ENCODE data around the gene TCEAL9. TPM values are rescaled to one million over a fixed set of nuclear protein-coding genes. Genes with fewer than 3 reads are reported as not detected.

TCEAL9 gene
- total RNA-seq, 4 donors from 2014 or later = 26.1 to 95.6 (median 52.6) TPM

DNA sequence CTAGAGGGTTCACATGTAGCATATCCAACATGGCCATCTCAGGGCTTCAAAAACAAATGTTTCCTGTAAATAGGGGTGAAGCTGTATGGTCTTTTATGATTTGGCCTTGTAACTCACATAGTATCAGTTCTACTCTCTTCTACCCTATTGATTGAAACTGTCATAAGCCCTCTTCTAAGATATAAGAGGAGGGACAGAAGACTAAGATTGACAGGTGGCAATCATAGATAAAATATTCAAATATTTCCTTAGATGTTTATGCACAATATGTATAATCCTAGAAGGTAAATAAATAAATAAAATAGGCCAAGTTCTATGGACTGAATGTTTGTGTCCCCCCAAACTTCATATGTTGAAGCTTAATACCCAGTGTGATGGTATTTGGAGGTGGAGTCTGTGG, 13.2 kb downstream of the TCEAL9 start:
- TF ChIP-seq, protein P1, sequence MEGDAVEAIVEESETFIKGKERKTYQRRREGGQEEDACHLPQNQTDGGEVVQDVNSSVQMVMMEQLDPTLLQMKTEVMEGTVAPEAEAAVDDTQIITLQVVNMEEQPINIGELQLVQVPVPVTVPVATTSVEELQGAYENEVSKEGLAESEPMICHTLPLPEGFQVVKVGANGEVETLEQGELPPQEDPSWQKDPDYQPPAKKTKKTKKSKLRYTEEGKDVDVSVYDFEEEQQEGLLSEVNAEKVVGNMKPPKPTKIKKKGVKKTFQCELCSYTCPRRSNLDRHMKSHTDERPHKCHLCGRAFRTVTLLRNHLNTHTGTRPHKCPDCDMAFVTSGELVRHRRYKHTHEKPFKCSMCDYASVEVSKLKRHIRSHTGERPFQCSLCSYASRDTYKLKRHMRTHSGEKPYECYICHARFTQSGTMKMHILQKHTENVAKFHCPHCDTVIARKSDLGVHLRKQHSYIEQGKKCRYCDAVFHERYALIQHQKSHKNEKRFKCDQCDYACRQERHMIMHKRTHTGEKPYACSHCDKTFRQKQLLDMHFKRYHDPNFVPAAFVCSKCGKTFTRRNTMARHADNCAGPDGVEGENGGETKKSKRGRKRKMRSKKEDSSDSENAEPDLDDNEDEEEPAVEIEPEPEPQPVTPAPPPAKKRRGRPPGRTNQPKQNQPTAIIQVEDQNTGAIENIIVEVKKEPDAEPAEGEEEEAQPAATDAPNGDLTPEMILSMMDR (IDR thresholded peaks at IDR 0.05) = no peak
- TF ChIP-seq POLR2A (IDR thresholded peaks at IDR 0.05) = no peak
- no peaks in the 10 kb centered on the region for H3K4me1 ChIP-seq
- peaks cover 0 to under 1% of the 10 kb centered on the region in 2 donors for H3K27me3 ChIP-seq
- no peaks in the 10 kb centered on the region for H3K9me3 ChIP-seq
- H3K4me3 ChIP-seq = no peak overlapping the region
- no peak for DNase-seq
- no peaks in the 10 kb centered on the region for H3K36me3 ChIP-seq
- no peak overlapping the region for H3K27ac ChIP-seq
- intact Hi-C loops (cut with DNase I; ENCODE audit: low total_unique reads) = no loop called here

DNA sequence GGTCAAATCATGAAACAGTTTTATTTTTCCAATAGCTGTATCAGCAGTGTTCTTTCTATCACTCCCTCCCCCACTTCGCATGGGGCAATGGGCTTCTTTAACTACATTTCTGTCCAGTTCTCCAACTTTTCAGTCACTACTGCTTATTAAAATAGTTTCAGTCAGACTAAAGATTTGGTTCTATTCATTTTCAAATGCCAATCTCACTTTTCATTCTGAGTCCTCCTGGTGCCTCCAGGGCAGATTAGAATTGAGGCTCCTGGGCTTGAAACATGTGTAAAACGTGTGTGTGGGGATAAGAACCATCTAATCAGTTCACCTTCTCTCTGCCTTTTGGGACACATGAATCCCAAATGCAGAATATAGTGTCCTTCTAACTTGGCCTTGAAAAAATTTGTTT, 16.6 kb downstream of the TCEAL9 start:
- Histone ChIP-seq H3K4me3 (no peak overlapping the region), H3K27me3 (no peaks in the 10 kb centered on the region), H3K4me1 (no peaks in the 10 kb centered on the region), H3K9me3 (no peaks in the 10 kb centered on the region), H3K27ac (no peak overlapping the region), H3K36me3 (no peaks in the 10 kb centered on the region)
- intact Hi-C loops (cut with DNase I; ENCODE audit: low total_unique reads) = no loop called here
- TF ChIP-seq, protein P1 (IDR thresholded peaks at IDR 0.05) = no peak
- no peak for TF ChIP-seq POLR2A (IDR thresholded peaks at IDR 0.05)
- DNase-seq = no peak

DNA sequence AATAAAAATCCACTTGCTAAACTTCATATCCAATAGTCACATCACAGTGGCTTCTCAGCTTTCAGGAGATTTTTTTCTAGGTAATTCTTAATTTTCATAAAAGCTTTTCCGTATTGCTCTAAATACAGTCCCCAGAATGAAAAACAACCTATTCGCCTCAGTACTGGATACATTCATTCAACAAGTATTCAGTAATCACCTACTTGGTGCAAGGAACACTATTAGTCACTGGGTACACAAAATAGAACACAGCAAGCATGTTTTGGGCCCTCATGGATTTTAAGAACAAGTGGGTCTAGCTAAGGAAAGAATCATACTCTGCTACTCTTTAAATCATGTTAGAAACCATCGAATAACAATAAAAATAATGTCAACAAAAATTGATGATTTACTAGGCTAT, 17.3 kb downstream of the TCEAL9 start:
- H3K4me3 ChIP-seq = no peak overlapping the region
- H3K27me3 ChIP-seq = no peaks in the 10 kb centered on the region
- TF ChIP-seq POLR2A (IDR thresholded peaks at IDR 0.05) = no peak
- TF ChIP-seq, protein P1 (IDR thresholded peaks at IDR 0.05) = no peak
- no peaks in the 10 kb centered on the region for H3K36me3 ChIP-seq
- intact Hi-C loops (cut with DNase I; ENCODE audit: low total_unique reads) = no loop called here
- no peak overlapping the region for H3K27ac ChIP-seq
- no peaks in the 10 kb centered on the region for H3K9me3 ChIP-seq
- no peak for DNase-seq
- no peaks in the 10 kb centered on the region for H3K4me1 ChIP-seq

DNA sequence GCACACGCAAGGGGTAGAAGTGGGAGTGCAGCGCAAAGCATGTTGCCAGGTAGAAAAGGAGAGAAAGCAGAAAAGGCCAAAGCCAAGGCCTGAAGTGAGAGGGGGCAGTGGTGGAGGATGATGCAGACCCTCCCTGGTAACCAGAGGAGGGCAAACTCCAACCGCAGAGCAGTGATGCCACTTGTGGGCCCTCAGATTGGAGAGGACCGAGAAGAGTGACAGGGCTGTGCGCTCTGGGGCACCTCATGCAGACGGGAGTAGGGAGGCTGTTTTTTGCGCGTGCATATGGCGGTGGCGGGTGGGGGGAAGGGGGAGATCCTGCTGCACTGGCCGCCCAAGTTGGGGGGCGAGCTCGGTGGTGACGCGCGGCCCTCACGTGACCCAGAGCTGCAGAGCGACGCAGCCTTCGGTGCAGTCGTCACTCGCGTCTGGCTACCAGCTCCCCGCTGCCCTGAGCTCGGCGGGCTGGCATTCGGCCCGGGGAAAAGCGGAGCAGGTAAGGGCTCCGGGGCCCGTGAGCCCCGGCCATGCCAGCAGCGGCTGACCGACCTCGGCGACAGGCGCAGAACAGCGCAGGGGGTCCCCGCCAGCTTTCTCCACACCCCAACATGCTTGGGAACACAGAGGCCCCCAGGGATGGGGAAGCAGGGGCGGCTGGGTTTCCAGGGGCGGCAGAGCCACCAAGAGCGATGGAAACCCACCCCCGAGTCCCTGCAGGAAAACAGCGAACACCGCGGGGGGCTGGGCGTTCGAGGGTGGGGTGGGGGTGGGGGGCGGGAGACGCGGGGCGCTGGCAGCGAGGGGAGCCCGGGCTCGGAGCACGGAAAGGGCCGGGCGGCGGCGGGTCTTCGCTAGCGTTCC, 20.0 kb downstream of the TCEAL9 start, which contains the start of gene BEX3:
Gene BEX3 (plus strand): TSS at position 421 of the 861 bp plus-strand sequence. CDS start 984 bp downstream, outside the sequence.
- intact Hi-C loops (cut with DNase I; ENCODE audit: low total_unique reads) = no loop called here
- H3K27me3 ChIP-seq = no peaks in the 10 kb centered on the region
- H3K4me3 ChIP-seq = peak within 1 kb of the TSS; percentile 57 to 63
- H3K27ac ChIP-seq = peak within 1 kb of the TSS; percentile 85 to 92
- peak; percentile 46 to 47 for DNase-seq
- no peaks in the 10 kb centered on the region for H3K36me3 ChIP-seq
- no peaks in the 10 kb centered on the region for H3K4me1 ChIP-seq
- H3K9me3 ChIP-seq = no peaks in the 10 kb centered on the region
- TF ChIP-seq POLR2A (IDR thresholded peaks at IDR 0.05) = peak; percentile 29 to 73
- TF ChIP-seq, protein P1 (IDR thresholded peaks at IDR 0.05) = no peak

DNA sequence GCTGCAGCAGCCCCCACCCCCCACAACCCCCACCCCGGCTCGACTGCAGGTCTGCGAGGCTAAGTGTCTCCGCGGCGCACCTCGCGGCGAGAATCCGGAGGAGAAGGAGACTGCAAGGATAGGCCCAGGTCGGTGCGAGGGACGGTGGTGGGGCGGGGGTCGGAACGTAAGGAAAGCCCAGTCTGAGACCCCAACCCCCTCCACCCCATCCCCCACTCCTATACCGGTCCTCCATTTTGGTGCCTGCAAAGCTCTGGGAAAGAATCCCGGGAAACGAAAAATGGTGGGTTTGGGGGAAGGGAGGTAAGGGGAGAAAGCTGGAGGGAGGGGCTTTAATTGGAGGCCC, 20.6 kb downstream of the TCEAL9 start:
- Histone ChIP-seq H3K36me3 (no peaks in the 10 kb centered on the region), H3K27ac (peak overlapping the region; percentile 85 to 92), H3K4me3 (peak overlapping the region; percentile 57 to 63), H3K9me3 (no peaks in the 10 kb centered on the region), H3K4me1 (no peaks in the 10 kb centered on the region), H3K27me3 (no peaks in the 10 kb centered on the region)
- peak in 1 of 2 donors; percentile 18 for DNase-seq
- intact Hi-C loops (cut with DNase I; ENCODE audit: low total_unique reads) = no loop called here
- TF ChIP-seq, protein P1 (IDR thresholded peaks at IDR 0.05) = no peak
- no peak for TF ChIP-seq POLR2A (IDR thresholded peaks at IDR 0.05)

Data from uterus (tissue), 4 donors.